Liver (tissue), 9 donors: ENCODE measurements around the gene FASTK. TPM values are rescaled to one million over a fixed set of nuclear protein-coding genes. Genes with fewer than 3 reads are reported as not detected.

Source experiments
- DNase-seq: peaks from one replicate; pipeline ENCODE4 v3.0.0-alpha.2; 2017; ENCODE audit warnings: low spot score
- H3K27ac ChIP-seq, 2 donors: one replicate each; pipeline ENCODE4 v1.7.0; 2013; ENCODE audit warnings: inconsistent platforms in 2 of 2, low read length in 2 of 2, control low read depth in 1 of 2, low read depth in 1 of 2, mild to moderate bottlenecking in 1 of 2
- H3K27me3 ChIP-seq, 4 donors: one replicate each; pipeline versions ENCODE4 v1.6.1 to v1.7.0; 2013; ENCODE audit warnings: low read length in 3 of 4, inconsistent platforms in 1 of 4, mild to moderate bottlenecking in 1 of 4, moderate library complexity in 1 of 4; ENCODE audit not compliant: control insufficient read depth in 4 of 4, insufficient read depth in 4 of 4
- H3K36me3 ChIP-seq, 4 donors: one replicate each; pipeline versions ENCODE4 v1.6.1 to v1.7.0; 2013; ENCODE audit warnings: low read length in 3 of 4, mild to moderate bottlenecking in 3 of 4, low read depth in 1 of 4, moderate library complexity in 1 of 4; ENCODE audit not compliant: control insufficient read depth in 4 of 4, insufficient read depth in 3 of 4
- H3K4me1 ChIP-seq, 4 donors: one replicate each; pipeline versions ENCODE4 v1.6.1 to v1.7.0; 2013; ENCODE audit warnings: low read length in 3 of 4, mild to moderate bottlenecking in 3 of 4, moderate library complexity in 1 of 4; ENCODE audit not compliant: control insufficient read depth in 4 of 4, insufficient read depth in 4 of 4
- H3K4me3 ChIP-seq, 3 donors: one replicate each; pipeline versions ENCODE4 v1.6.1 to v1.7.0; 2013; ENCODE audit warnings: low read length in 3 of 3, control low read depth in 1 of 3, low read depth in 1 of 3, mild to moderate bottlenecking in 1 of 3
- H3K9ac ChIP-seq, 2 donors: one replicate each; pipeline ENCODE4 v1.7.0; 2013; ENCODE audit warnings: low read length in 2 of 2, mild to moderate bottlenecking in 2 of 2, moderate library complexity in 2 of 2, control low read depth in 1 of 2, low read depth in 1 of 2
- H3K9me3 ChIP-seq, 4 donors: one replicate each; pipeline versions ENCODE4 v1.6.1 to v1.7.0; 2013; ENCODE audit warnings: low read length in 3 of 4; ENCODE audit not compliant: control insufficient read depth in 4 of 4
- FOXA1 ChIP-seq: IDR thresholded peaks from 2 replicates; pipeline ENCODE4 v1.6.1; 2016; ENCODE audit warnings: antibody characterized with exemption
- HNF4A ChIP-seq, 2 donors: conservative IDR thresholded peaks; 2 replicates each; pipeline ENCODE4 v1.6.1; 2016; ENCODE audit warnings: antibody characterized with exemption in 2 of 2, mild to moderate bottlenecking in 2 of 2
- JUND ChIP-seq, 2 donors: IDR thresholded peaks; 2 replicates each; pipeline ENCODE4 v1.6.1; 2016; ENCODE audit warnings: antibody characterized with exemption in 2 of 2
- MAX ChIP-seq: IDR thresholded peaks from 2 replicates; pipeline ENCODE4 v1.6.1; 2016; ENCODE audit warnings: antibody characterized with exemption
- NR2F2 ChIP-seq: IDR thresholded peaks from 2 replicates; pipeline ENCODE4 v1.6.1; 2016; ENCODE audit warnings: antibody characterized with exemption
- RAD21 ChIP-seq, 2 donors: IDR thresholded peaks; 2 replicates each; pipeline ENCODE4 v1.6.1; 2016; ENCODE audit warnings: antibody characterized with exemption in 2 of 2, mild to moderate bottlenecking in 2 of 2
- REST ChIP-seq: IDR thresholded peaks from 2 replicates; pipeline ENCODE4 v1.6.1; 2016; ENCODE audit warnings: antibody characterized with exemption, mild to moderate bottlenecking
- RXRA ChIP-seq, 2 donors: IDR thresholded peaks; 2 replicates each; pipeline ENCODE4 v1.6.1; 2017 to 2018; ENCODE audit warnings: antibody characterized with exemption in 2 of 2, mild to moderate bottlenecking in 1 of 2
- SP1 ChIP-seq: IDR thresholded peaks from 2 replicates; pipeline ENCODE4 v1.6.1; 2018; ENCODE audit warnings: antibody characterized with exemption, mild to moderate bottlenecking
- TAF1 ChIP-seq: conservative IDR thresholded peaks from 2 replicates; pipeline ENCODE4 v1.6.1; 2016; ENCODE audit warnings: antibody characterized with exemption, mild to moderate bottlenecking
- YY1 ChIP-seq: IDR thresholded peaks from 2 replicates; pipeline ENCODE4 v1.6.1; 2016; ENCODE audit warnings: antibody characterized with exemption, mild to moderate bottlenecking
- WGBS: extraction: QIAGEN DNeasy Blood & Tissue Kit; methylation state at CpG from one replicate; pipeline ENCODE4 v1.1.7; 2013; 5-methylcytosine and 5-hydroxymethylcytosine counted together
- polyA plus RNA-seq, 2 donors: library from polyadenylated mRNA; stranded (reverse) in 1 of 2; unstranded in 1 of 2; fragments of 200-250 nt in 1 of 2; fragments of >200 nt in 1 of 2; fragmentation: Nextera tagmentation in 1 of 2; extraction: Ambion mirVana in 1 of 2; gene quantifications; one replicate each; pipeline versions ENCODE4 v1.2.1 to v1.2.3, GENCODE V29; 2013 to 2015
- total RNA-seq, 2 donors: library from RNA; depleted of rRNA; stranded (reverse); fragments of >200 nt; gene quantifications; one replicate each; pipeline ENCODE4 v1.2.3, GENCODE V29; 2014
- donor health status: healthy.
- donor health status: healthy.
- donor health status: healthy.
- donor health status: healthy.
- donor health status: healthy.

Gene FASTK
- total and polyA plus RNA-seq, 4 donors = 31.1 to 62.8 (median 43.7) TPM

- H3K4me3 ChIP-seq = no peak overlapping the region
- no peaks in the 10 kb centered on the region for H3K4me1 ChIP-seq
- WGBS = 93% methylated on average over 28 of the region's 28 CpGs
- no peak overlapping the region for H3K9ac ChIP-seq
- H3K9me3 ChIP-seq = no peaks in the 10 kb centered on the region
- H3K27me3 ChIP-seq = no peaks in the 10 kb centered on the region
- peaks cover 7 to 50% (median 27%) of the 10 kb centered on the region in 4 donors for H3K36me3 ChIP-seq
- no peak overlapping the region for H3K27ac ChIP-seq
- TF ChIP-seq NR2F2 = no peak
- no peak for TF ChIP-seq SP1
- no peak for TF ChIP-seq HNF4A (conservative IDR thresholded peaks at IDR 0.05)
- DNase-seq = no peak
These were observed 48.7 kb upstream of the FASTK start for GRCh38 chr7:151129117-151129959.

GRCh38 chr7:151128716-151129115 lies 48.1 kb upstream of the FASTK start:
- H3K4me1 ChIP-seq = no peaks in the 10 kb centered on the region
- no peak overlapping the region for H3K9ac ChIP-seq
- TF ChIP-seq YY1 = no peak
- H3K9me3 ChIP-seq = no peaks in the 10 kb centered on the region
- peaks cover 7 to 45% (median 21%) of the 10 kb centered on the region in 4 donors for H3K36me3 ChIP-seq
- DNase-seq = no peak
- no peak overlapping the region for H3K27ac ChIP-seq
- H3K27me3 ChIP-seq = no peaks in the 10 kb centered on the region
- WGBS = 94% methylated on average over 8 of the region's 8 CpGs
- no peak overlapping the region for H3K4me3 ChIP-seq

GRCh38 chr7:151128144-151128543 lies 47.5 kb upstream of the FASTK start:
- H3K9ac ChIP-seq = no peak overlapping the region
- H3K4me3 ChIP-seq = no peak overlapping the region
- H3K27ac ChIP-seq = no peak overlapping the region
- 87% methylated on average over 14 of the region's 14 CpGs for WGBS
- TF ChIP-seq NR2F2 (no peak), RAD21 (IDR thresholded peaks at IDR 0.05) (no peak), MAX (no peak), REST (no peak), JUND (IDR thresholded peaks at IDR 0.05) (no peak), FOXA1 (no peak), TAF1 (no peak), SP1 (no peak), RXRA (IDR thresholded peaks at IDR 0.05) (no peak)
- H3K4me1 ChIP-seq = no peaks in the 10 kb centered on the region
- DNase-seq = no peak
- peaks cover 7 to 41% (median 19%) of the 10 kb centered on the region in 4 donors for H3K36me3 ChIP-seq
- no peaks in the 10 kb centered on the region for H3K27me3 ChIP-seq
- no peaks in the 10 kb centered on the region for H3K9me3 ChIP-seq
